WTC11 (cell line): ENCODE data around the gene KRTAP10-3. TPM values are rescaled to one million over a fixed set of nuclear protein-coding genes. Genes with fewer than 3 reads are reported as not detected.
A peak's percentile ranks its signal among the peaks of the same experiment; 100 is the strongest.
"Not testable (repeated sequence)": the region's sequence is repeated elsewhere in the genome, so short reads cannot be mapped to it uniquely, and the experiment has no call there.

Experiments used
- ATAC-seq: fragments of 200-7000 bp; cut with Tn5 transposase; 2 replicates; pipeline ENCODE4 v1.10.0; 2021; ENCODE audit warnings: mild to moderate bottlenecking, moderate library complexity
- CTCF ChIA-PET: fragments of 300-600 bp; sonication (Branson Sonifier 250); formaldehyde crosslinking; loops from one replicate; lab custom pipeline; 2021; ENCODE audit warnings: antibody characterized with exemption; lab: Charles Lee
- POLR2A ChIA-PET: fragments of 350-600 bp; sonication (Branson Sonifier 250); formaldehyde crosslinking; loops from one replicate; lab custom pipeline; 2021; ENCODE audit warnings: antibody characterized with exemption; lab: Charles Lee
- DNase-seq: peaks from one replicate; pipeline ENCODE4 v3.0.0; 2021; ENCODE audit warnings: low spot score
- H3K27ac Mint-ChIP-seq: 2 replicates; pipeline ENCODE4 v1.8.0; 2021; ENCODE audit warnings: mixed read lengths
- H3K27me3 Mint-ChIP-seq: 2 replicates; pipeline ENCODE4 v1.8.0; 2021; ENCODE audit warnings: low read depth, mild to moderate bottlenecking, moderate library complexity, mixed read lengths
- H3K36me3 Mint-ChIP-seq: 2 replicates; pipeline ENCODE4 v1.8.0; 2021; ENCODE audit warnings: mixed read lengths
- H3K4me1 Mint-ChIP-seq: 2 replicates; pipeline ENCODE4 v1.8.0; 2022; ENCODE audit warnings: mixed read lengths
- H3K4me3 Mint-ChIP-seq: 2 replicates; pipeline ENCODE4 v1.8.0; 2021; ENCODE audit warnings: mild to moderate bottlenecking, moderate library complexity, mixed read lengths
- H3K9me3 Mint-ChIP-seq: 2 replicates; pipeline ENCODE4 v1.8.0; 2021; ENCODE audit warnings: mixed read lengths
- ELF4 ChIP-seq: sonication (generic); formaldehyde crosslinking; IDR thresholded peaks from 2 replicates; pipeline ENCODE4 v1.8.1; 2022; ENCODE audit warnings: low read depth, mild to moderate bottlenecking, moderate library complexity, missing genetic modification reagents
- FOXP1 ChIP-seq: sonication (generic); formaldehyde crosslinking; IDR thresholded peaks from 2 replicates; pipeline ENCODE4 v1.8.0; 2022; ENCODE audit warnings: missing genetic modification reagents, mild to moderate bottlenecking, moderate library complexity, borderline replicate concordance
- GRHL2 ChIP-seq: fragments of 250-450 bp; sonication (Bioruptor Pico); IDR thresholded peaks from 2 replicates; pipeline ENCODE4 v1.8.0; 2022; ENCODE audit warnings: mild to moderate bottlenecking, moderate library complexity; ENCODE audit not compliant: insufficient replicate concordance, severe bottlenecking
- NFE2L1 ChIP-seq: sonication (generic); formaldehyde crosslinking; IDR thresholded peaks from 2 replicates; pipeline ENCODE4 v1.8.1; 2023; ENCODE audit warnings: missing genetic modification reagents
- PRRX2 ChIP-seq: fragments of 250-450 bp; sonication (Bioruptor Pico); IDR thresholded peaks from 2 replicates; pipeline ENCODE4 v1.8.0; 2021; ENCODE audit warnings: mild to moderate bottlenecking
- ZNF423 ChIP-seq: fragments of 250-450 bp; sonication (Bioruptor Pico); IDR thresholded peaks from 2 replicates; pipeline ENCODE4 v2.1.2; 2022; ENCODE audit warnings: mild to moderate bottlenecking, moderate library complexity
- total RNA-seq: library from RNA; stranded (reverse); gene quantifications from 3 replicates; pipeline ENCODE4 v1.2.3, GENCODE V29; 2021
- TF ChIP-seq, protein P1 (sequence below): fragments of 250-450 bp; sonication (Bioruptor Pico); IDR thresholded peaks from 2 replicates; pipeline ENCODE4 v1.9.0; 2021; ENCODE audit warnings: mild to moderate bottlenecking, borderline replicate concordance
- TF ChIP-seq, protein P2 (sequence below): sonication (generic); formaldehyde crosslinking; IDR thresholded peaks from 2 replicates; pipeline ENCODE4 v1.8.0; 2023; ENCODE audit warnings: mild to moderate bottlenecking, missing genetic modification reagents
- TF ChIP-seq, protein P3 (sequence below): fragments of 250-450 bp; sonication (Bioruptor Pico); IDR thresholded peaks from 2 replicates; pipeline ENCODE4 v1.9.0; 2021; ENCODE audit warnings: moderate library complexity, mild to moderate bottlenecking, inconsistent platforms, borderline replicate concordance

KRTAP10-3 gene
- total RNA-seq, 1 experiment from 2014 or later, result not detected

DNA sequence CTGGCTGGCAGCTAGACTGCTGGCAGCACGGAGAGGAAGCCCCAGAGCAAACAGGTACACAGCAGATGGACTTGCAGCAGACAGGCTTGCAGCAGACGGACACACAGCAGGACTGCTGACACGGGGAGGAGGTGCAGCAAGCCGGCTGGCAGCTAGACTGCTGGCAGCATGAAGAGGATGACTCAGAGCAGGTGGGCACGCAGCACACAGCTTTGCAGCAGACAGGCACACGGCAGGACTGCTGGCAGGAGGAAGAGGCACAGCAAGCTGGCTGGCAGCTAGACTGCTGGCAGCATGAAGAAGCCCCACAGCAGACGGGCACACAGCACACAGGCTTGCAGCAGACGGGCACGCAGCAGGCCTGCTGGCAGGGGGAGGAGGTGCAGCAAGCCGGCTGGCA is 7.8 kb downstream of the KRTAP10-3 start:
- POLR2A ChIA-PET, result interaction anchor here (0.6 kb wide), 1 partner anchor 142 kb away, joined by 3 read pairs; no protein-coding TSS in a partner anchor
- H3K36me3 Mint-ChIP-seq, result peaks cover 8% of the 10 kb centered on the region

DNA sequence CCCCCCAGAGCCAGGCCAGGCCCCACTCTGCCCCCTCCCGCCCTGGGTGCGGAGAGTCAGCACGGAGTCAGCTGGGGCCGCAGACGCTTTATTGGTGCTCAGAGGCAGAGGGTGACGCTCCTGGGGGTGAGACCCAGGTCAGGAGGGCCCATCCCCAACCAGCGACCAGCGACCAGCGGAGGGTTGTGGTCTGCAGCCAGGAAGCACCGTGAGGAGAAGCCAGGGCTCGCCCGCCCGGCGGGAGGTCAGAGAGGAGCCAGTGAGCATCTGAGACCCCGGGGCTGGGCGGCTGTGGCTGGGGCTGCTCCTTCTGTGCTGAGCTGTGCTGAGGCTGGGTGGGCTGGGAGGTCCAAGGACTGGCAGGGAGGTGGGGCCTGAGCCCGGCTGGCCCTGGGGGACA is 8.3 kb downstream of the KRTAP10-3 start:
- ATAC-seq, result peak; percentile 5; the same call in 1 of the 2 replicates
- not testable (repeated sequence) for H3K27me3 Mint-ChIP-seq, H3K4me3 Mint-ChIP-seq

More for the DNA sequence above, 7.8 kb downstream of the KRTAP10-3 start:
- ATAC-seq (no peak), DNase-seq (no peak)
- no peak overlapping the region for H3K27ac Mint-ChIP-seq
- TF ChIP-seq, protein P1, sequence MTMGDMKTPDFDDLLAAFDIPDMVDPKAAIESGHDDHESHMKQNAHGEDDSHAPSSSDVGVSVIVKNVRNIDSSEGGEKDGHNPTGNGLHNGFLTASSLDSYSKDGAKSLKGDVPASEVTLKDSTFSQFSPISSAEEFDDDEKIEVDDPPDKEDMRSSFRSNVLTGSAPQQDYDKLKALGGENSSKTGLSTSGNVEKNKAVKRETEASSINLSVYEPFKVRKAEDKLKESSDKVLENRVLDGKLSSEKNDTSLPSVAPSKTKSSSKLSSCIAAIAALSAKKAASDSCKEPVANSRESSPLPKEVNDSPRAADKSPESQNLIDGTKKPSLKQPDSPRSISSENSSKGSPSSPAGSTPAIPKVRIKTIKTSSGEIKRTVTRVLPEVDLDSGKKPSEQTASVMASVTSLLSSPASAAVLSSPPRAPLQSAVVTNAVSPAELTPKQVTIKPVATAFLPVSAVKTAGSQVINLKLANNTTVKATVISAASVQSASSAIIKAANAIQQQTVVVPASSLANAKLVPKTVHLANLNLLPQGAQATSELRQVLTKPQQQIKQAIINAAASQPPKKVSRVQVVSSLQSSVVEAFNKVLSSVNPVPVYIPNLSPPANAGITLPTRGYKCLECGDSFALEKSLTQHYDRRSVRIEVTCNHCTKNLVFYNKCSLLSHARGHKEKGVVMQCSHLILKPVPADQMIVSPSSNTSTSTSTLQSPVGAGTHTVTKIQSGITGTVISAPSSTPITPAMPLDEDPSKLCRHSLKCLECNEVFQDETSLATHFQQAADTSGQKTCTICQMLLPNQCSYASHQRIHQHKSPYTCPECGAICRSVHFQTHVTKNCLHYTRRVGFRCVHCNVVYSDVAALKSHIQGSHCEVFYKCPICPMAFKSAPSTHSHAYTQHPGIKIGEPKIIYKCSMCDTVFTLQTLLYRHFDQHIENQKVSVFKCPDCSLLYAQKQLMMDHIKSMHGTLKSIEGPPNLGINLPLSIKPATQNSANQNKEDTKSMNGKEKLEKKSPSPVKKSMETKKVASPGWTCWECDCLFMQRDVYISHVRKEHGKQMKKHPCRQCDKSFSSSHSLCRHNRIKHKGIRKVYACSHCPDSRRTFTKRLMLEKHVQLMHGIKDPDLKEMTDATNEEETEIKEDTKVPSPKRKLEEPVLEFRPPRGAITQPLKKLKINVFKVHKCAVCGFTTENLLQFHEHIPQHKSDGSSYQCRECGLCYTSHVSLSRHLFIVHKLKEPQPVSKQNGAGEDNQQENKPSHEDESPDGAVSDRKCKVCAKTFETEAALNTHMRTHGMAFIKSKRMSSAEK (CRISPR knock-in tag), result no peak
- TF ChIP-seq, protein P2, sequence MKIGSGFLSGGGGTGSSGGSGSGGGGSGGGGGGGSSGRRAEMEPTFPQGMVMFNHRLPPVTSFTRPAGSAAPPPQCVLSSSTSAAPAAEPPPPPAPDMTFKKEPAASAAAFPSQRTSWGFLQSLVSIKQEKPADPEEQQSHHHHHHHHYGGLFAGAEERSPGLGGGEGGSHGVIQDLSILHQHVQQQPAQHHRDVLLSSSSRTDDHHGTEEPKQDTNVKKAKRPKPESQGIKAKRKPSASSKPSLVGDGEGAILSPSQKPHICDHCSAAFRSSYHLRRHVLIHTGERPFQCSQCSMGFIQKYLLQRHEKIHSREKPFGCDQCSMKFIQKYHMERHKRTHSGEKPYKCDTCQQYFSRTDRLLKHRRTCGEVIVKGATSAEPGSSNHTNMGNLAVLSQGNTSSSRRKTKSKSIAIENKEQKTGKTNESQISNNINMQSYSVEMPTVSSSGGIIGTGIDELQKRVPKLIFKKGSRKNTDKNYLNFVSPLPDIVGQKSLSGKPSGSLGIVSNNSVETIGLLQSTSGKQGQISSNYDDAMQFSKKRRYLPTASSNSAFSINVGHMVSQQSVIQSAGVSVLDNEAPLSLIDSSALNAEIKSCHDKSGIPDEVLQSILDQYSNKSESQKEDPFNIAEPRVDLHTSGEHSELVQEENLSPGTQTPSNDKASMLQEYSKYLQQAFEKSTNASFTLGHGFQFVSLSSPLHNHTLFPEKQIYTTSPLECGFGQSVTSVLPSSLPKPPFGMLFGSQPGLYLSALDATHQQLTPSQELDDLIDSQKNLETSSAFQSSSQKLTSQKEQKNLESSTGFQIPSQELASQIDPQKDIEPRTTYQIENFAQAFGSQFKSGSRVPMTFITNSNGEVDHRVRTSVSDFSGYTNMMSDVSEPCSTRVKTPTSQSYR (CRISPR knock-in tag), result no peak
- TF ChIP-seq, protein P3, sequence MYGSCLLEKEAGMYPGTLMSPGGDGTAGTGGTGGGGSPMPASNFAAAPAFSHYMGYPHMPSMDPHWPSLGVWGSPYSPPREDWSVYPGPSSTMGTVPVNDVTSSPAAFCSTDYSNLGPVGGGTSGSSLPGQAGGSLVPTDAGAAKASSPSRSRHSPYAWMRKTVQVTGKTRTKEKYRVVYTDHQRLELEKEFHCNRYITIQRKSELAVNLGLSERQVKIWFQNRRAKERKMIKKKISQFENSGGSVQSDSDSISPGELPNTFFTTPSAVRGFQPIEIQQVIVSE (CRISPR knock-in tag), result no peak
- TF ChIP-seq PRRX2 (CRISPR knock-in tag) (no peak), NFE2L1 (CRISPR knock-in tag) (no peak), ELF4 (CRISPR knock-in tag) (no peak), GRHL2 (CRISPR knock-in tag) (no peak)
- peaks cover 15% of the 10 kb centered on the region for H3K9me3 Mint-ChIP-seq
- no peak overlapping the region for H3K4me3 Mint-ChIP-seq
- H3K27me3 Mint-ChIP-seq, result peaks cover 5% of the 10 kb centered on the region; the same call in 1 of the 2 replicates
- CTCF ChIA-PET, result interaction anchor here (1.3 to 1.7 kb wide), 2 partner anchors 40 to 198 kb away, joined by 6 read pairs; no protein-coding TSS in a partner anchor
- peaks cover 51% of the 10 kb centered on the region for H3K4me1 Mint-ChIP-seq

DNA sequence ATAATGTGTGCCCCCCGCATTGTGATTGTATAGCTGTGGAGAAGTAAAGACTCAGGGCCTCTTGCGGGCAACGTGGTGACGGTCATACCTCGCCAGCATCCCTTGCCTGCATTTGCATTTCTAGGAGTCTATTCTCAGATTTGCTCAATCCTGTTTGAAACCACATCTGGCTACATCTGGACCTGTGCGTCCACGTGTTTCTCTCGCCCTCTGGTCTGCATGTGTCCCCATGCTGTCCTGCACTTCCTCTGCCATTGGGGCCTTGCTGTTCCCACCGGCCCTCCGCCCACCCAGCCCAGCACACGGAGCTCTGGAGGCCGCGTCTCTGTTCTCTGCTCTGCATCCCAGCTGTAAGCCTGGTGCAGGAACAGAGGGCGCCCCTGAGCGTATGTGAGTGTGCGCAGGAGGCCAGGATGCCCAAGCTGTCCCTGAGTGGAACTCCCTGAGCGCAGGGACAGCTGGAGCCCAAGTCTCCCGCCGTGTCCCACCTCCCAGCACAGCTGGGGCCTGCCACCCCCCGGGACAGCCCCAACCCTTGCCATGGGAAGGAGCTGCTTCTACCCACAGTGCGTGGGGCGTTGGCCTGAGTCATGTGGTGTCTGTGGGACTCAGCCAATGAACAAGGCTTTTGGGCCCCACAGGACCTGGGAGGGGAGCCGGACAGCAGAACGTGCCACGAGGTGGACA is 8.9 kb downstream of the KRTAP10-3 start:
- H3K4me1 Mint-ChIP-seq, result peaks cover 51% of the 10 kb centered on the region
- peaks cover 20% of the 10 kb centered on the region for H3K9me3 Mint-ChIP-seq
- ChIA-PET CTCF (interaction anchor here (0.6 to 1.7 kb wide), 8 partner anchors 8 to 244 kb away, joined by 3 to 7 read pairs (median 5); partner anchors contain the start of genes KRTAP10-5 and KRTAP10-6), POLR2A (no interaction called here)
- TF ChIP-seq ZNF423 (CRISPR knock-in tag), result 0 out of 2 replicates have a peak, but pooled peaks have one; percentile 5
- no peak for TF ChIP-seq FOXP1 (CRISPR knock-in tag)
- peaks cover 5% of the 10 kb centered on the region; the same call in 1 of the 2 replicates for H3K27me3 Mint-ChIP-seq
- no peak overlapping the region for H3K4me3 Mint-ChIP-seq
- peaks cover 8% of the 10 kb centered on the region for H3K36me3 Mint-ChIP-seq
- ATAC-seq (peak; percentile 16; the same call in 1 of the 2 replicates), DNase-seq (peak; percentile 16)
- H3K27ac Mint-ChIP-seq, result peak overlapping the region; percentile 92

More for the DNA sequence above, 8.3 kb downstream of the KRTAP10-3 start:
- H3K27ac Mint-ChIP-seq, POLR2A ChIA-PET, H3K36me3 Mint-ChIP-seq: not testable (repeated sequence)
- peaks cover 20% of the 10 kb centered on the region for H3K9me3 Mint-ChIP-seq
- H3K4me1 Mint-ChIP-seq, result peaks cover 51% of the 10 kb centered on the region
- CTCF ChIA-PET, result interaction anchor here (1.3 to 1.7 kb wide), 4 partner anchors 30 to 199 kb away, joined by 3 to 6 read pairs (median 4); partner anchors contain the start of genes KRTAP10-5 and KRTAP10-6
- peak; percentile 23 for DNase-seq
